NCI-H1436 treated with DMSO at 0.1 percent for 48 hours (cell line): Measurements from ENCODE around the gene VPS41.
"Not testable (repeated sequence)": the region's sequence is repeated elsewhere in the genome, so short reads cannot be mapped to it uniquely, and the experiment has no call there.

ENCODE experiments used
- DNase-seq: peaks from one replicate; lab custom pipeline; 2025; lab: John Stamatoyannopoulos, UW

VPS41 gene

DNA sequence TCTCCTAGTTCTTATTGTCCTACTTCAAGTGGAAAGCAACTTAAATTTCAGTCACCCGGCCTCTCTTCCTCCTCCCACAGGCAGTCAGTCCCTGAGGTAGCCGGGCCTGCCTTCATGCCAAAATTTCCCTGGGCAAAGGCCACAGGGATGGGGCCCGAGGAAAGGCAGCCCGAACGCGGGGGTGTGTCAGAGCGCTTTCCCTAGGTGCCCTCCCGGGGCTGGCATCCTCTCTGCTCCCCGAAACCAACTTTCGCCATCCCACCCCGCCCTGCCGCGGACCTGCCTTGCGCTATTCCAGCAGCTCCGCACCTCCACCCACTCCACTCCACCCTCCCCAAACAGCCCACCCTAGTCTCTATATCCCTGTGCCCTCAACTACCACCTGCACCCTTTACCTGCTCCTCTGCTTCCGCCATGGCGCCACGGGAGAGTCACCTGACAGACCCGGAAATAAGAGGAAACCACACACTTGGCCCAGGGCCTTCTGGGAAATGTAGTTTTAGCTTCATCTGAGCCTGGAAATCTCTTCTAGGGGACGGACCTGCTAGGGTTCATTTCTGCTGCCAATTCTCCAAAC is at the start of gene VPS41:
Gene VPS41 (minus strand): TSS at position 433 of the 577 bp plus-strand sequence. CDS start 17 bp downstream, at position 416.
- no peak for DNase-seq

DNA sequence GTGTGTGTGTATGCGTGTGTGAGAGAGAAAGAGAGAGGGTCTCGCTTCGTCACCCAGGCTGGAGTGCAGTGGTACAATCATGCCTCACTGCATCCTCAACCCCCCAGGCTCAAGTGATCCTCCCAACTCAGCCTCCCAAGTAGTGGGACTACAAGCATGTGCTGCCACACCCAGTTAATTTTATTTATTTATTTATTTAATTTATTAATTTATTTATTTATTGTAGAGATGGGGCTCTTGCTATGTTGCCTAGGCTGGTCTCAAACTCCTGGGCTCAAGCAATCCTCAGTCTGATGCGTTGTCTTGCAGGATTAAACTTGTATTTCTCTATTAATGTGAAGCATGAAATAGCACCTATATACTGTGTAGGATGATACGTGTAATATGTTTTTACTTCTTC is 46.9 kb upstream of the VPS41 start:
- no peak for DNase-seq

DNA sequence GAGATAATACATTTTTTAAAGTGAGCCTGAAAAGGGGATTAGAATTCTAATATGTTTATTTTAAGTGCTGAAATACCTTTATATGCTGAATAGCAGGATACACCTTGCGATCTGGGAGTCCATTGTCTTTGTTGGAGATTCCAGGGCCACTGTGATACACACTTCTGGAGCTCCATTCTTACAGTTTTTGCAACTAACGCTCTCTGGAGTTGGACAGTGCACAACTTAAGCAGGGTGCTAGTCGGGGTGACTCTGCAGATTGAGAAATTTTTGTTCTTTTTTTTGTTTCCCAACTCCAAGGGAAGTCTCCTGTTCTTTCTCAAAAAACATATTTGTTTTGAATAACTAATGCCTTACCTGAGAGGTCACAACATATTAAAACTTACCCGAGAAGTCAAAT is 45.0 kb upstream of the VPS41 start:
- DNase-seq, result no peak

DNA sequence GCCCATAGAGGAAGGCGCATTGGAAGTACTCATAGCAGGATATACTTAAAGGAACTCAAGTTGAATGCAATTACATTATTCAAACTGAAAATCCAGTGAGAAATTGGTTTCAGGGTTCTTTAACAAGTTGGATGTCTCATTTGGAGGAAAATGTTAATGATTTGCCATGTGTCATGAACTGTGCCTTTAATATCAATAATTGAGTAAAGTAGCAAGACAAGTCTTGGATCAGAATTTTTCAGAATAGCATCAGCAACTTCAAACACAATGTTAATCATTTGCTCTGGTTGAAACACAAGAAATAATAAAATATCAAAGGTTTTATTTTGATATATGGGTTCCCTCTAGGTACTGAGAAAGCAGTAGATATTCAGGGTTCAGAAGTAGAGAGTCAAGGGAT is 44.2 kb upstream of the VPS41 start:
- no peak for DNase-seq

DNA sequence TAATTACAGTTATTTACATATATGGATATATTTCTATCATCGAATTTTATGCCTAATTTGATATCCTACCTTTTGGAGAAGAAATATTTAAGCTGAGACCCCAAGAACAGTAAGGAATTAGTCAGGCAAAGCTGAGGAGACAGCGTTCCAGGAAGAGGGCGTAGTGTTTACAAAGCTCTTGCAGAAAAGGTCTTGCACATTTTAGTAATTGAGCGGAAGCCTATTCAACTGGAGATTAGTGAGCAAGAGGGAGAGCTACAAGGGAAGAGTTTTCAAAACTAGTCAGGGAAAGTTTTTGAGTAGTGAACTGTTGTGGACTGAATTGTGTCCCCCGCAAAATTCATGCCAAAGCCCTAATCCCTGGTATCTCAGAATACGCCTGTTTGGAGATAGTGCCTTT is 42.2 kb upstream of the VPS41 start:
- DNase-seq, result no peak

DNA sequence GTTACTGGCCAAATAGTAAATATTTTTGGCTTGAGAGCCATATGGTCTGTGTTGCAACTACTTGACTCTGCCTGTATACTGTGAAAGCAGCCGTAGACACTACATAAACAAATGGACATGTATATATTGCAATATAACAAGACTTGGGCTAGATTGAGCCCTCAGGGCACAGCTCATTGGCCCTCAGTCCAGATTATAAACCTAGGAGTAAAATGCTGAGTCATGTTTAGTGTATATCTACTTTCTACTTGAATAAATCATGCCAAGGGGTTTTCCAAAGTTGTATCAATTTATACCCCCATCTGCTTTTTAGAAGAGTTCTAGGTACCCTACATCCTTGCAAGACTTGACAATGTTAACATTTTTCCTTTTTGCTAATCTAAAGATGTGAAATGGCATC is 41.3 kb upstream of the VPS41 start:
- no peak for DNase-seq

DNA sequence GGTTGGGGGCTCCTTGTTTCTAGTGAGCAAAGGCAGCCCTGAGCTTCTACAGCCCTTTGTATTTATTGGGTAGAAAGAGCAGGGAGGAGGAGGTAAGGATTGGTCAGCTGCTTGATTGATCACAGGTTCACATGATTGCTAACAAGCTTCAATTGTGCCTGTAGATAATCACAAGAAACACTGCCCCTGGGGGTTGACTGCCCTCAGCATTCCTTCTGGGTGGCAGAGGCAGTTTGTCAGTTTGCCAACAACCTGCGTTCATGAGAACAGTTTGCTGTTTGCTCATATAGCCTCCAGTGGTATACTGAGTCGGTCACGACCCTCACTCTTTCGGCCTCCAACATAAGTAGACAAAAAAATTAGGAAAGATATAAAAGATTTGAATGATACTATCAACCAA is 38.5 kb upstream of the VPS41 start:
- DNase-seq, result not testable (repeated sequence)

DNA sequence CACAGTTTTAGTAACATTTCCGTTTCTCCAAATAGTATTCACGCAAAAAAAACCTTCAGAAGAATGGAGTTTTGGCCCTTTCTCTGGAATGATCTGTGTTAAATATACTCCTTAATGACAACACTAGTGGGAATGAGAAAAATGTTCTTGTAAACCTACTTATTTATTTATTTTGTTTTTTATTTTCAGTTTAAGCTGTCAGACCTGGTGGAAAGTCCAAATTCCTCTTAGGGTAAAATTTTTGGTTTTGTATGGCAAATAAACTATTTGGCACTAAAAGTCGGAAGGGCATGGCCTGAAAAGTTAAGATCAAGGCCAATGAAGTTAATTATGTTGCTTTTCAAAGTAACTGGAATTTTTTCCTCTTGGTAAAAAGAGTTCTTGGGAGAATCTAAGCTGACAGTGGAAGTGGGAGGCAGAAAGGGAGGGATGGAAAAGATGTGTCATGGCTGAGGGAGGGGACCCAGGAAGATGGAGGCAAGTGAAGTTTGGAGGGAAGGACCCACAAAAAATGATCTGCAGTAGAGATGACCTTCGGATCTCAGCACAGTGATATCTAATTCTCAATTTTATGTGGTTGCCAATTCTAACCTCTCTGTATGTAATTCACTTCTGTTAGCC is 33.5 kb upstream of the VPS41 start:
- no peak for DNase-seq

DNA sequence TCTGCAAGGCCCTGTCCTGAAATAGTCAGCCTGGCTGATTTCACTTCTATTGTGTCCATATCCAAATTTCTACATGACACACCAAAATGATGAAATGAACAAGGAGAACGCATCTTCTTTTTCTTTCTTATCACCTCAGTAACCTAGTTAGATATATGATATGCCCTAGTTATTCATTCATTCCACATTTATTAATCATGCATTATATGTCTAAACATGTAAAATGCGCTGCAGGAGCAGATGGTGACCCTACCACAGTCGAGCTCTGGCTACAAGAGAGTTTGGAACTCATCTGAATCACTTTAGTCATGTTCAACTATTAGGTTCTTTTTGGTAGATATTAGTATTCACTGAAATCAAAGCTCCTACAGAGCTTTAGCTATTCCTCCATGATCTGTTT is 31.8 kb upstream of the VPS41 start:
- DNase-seq, result no peak

DNA sequence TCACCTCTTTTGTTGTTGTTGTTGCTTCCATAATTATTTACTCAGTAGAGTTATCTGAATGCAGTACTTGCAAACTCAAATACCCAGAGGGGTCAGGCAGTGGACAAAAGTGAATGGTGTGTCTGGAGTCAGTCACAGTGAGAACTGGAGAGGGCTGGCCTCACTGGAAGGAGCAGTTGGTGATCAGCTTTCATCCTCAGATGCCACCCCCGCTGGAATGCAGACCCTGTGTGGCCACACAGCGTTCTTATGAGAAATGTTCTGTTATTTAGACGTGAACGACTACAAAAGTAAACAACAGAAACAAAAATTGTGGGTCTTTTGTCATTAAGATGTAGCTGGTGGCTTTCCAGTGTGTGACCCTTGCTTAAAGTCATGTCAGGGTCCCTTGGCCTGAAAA is 29.6 kb upstream of the VPS41 start:
- DNase-seq, result no peak

DNA sequence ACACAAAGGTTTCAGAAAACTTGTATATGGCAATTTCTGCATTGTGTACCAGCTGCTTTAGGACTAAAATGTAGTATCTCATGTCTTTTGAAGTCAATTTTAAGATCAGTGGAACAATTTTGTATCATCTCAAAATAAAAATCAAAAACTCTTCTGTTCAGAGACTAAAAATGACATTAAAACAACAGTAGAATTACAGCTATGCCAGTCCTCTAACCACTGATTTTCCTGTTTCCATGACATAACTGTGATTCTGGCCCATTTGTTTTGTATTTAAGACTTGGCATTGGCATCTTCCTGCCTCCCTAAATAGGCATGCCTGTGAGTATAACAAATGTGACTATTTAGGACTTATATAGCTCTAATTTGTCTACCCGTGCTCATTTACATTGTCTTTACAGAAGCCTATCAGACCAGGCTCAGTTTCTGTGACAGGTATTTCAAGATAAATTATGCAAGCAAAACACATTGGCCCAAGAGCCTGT is 29.1 kb upstream of the VPS41 start:
- no peak for DNase-seq

DNA sequence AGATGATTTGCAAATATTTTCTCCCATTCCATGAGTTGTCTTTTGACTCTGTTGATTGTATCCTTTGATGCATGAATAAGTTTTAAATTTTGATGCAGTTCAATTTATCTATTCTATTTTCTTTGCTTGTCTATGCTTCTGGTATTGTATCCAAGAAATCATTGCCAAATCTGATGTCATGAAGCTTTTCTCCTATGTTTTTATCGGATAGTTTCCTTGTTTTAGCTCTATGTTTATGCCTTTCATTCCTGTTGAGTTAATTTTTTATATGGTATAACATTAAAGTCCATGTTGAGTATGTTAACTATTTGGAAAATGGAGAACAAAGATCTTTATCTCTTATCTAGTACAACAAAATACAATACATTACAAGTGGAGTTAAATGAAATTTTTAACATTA is 27.6 kb upstream of the VPS41 start:
- no peak for DNase-seq

DNA sequence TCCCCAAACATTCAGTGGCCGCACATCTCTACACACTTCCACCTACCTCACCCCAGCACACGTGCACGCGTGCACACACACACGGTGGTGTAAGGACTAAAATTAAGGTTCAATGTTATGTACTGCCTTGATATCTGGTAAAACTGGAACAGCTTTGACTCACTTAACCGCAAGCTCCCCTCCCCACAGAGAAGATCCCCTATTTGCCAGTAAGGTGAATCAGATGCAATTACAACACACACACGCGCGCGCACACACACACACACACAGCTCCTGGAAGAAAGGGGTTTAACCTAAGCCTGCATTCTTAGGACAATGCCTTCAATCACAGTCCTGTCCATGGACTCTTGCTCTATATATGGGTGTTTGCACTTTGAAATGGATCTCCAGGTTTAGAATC is 25.5 kb upstream of the VPS41 start:
- no peak for DNase-seq

DNA sequence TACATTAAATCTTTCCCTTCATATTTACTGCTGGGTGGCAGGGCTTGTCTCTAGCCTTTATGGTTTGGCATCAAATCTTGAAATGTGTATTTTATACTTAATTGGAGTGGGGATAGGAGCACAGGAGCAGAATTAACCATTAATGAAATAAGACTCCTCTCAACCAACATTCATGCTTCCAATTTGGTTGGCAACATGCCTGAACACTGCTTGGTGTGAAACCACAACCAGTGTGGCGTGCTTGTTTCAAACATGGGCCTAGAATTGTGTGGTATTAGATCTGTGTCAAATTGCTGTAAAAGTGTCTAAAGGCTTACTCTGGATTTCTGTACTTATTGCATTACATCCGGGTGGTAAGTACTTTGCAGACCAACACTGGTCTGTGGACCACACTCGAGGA is 25.1 kb upstream of the VPS41 start:
- DNase-seq, result no peak

DNA sequence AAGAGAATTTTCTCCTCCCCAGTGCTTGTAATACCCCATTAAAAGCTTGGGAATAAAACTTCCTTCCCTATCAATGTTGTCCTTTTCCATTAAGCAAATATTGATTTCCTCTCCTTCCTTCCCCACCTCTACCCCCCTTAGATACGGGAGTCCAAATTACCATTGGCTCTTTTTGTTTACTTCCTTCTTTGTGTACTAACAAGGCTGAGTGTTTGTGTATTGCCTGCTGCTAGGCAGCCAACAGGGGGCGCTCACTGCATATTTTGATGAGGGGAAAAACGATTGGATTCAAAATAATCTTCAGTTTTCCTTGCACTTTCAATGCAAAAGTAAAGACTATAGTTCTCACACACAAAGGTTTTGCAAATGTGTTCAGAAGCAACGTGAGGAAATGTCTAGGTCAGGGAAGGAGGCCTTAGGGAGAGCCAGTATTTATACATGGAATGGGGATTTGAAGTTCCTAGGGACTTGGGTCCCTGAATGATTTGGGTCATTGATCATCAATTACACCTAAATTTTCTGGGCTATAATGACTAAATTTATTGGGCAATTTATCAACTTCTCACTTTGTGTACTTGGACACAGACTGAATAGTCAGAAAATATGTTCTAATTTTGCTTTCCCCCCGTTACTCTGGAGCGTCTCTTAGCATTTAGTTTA is 23.6 kb upstream of the VPS41 start:
- no peak for DNase-seq

DNA sequence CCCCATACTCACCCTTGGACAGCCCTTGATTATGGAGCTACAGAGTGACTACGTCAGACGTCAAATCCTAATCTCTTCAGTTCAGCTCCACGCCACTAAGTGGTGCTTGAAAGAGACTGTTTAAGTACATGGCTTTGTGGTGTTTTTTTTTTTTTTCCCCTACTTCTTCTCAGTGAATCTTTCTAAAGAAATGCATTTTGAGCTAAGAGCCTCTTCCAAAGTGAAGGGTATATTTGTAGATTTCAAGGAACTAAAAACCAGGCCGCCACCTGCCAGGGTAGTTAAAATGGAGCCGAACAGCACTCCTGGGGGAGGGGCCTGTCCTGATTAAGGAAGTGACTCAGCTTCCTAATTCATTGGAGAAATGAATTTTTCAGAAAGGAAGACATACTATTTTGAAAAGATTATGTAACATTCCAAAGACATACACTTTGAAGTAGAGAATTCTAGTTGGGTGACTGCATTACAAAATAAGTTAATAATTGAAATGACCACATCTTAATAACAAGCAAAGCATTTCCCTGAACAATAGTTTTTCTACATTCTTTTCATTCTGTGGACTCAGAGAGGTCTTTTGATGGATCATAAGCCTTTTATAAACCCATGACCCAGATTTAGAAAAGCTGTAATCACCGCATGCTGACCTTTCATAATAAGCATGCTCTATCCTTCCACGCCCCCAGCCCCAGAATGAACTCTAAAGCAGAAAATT is 20.6 kb upstream of the VPS41 start:
- no peak for DNase-seq

DNA sequence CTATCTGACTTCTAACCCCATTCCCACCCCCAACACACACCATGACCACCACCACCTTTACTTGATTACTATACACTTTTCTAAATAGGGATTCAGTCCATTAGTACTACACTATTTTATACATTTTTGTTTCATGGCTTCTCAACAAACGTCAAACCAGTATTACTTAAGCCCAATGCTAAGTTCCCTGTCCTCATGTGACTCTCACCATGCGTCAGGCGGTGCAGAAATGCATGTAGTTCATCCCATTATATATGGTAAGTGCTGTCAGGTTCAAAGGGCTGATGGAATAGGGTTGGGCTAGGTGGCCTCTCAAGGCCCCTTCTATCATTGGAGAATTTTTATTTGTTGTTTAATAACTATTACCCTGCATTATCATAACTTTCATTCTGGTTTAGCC is 19.5 kb upstream of the VPS41 start:
- DNase-seq, result no peak

DNA sequence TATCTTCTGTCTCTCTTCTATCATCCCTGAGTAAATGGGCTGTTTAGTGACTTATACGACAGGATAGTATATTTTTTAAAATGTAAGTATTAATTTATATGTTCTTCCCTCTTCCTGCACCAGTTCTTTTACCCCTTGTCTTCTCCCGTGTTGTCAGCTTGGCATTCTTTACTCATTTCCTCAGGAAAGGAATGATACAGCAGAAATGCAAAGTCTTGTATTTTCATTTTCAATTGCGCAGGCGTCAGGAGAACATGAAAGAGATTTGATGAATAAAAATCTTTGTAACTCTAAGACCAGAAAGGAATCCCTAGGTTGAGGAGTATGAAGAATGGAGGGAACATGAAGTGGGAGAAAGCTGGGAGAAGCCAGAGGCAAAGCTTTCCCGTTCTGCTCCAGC is 18.8 kb upstream of the VPS41 start:
- no peak for DNase-seq

DNA sequence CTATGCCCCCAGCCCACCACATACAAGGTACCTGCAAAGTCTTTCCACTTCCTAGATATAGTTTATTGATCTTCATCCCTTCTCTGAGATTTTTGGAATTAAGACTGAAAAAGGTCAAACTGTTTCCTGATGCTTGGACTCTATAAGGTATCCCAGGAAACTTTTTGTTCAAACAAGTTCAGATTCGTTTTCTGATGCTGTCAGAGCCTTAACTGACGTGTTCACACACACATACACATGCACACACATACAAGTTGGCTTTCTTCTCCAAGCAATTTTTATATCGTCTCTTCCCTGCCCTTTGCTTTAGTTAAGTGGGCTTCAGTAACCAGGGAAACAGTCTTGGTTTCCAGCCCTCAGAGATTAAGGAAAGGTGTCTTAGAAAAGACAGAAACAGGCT is 11.7 kb upstream of the VPS41 start:
- DNase-seq, result no peak

DNA sequence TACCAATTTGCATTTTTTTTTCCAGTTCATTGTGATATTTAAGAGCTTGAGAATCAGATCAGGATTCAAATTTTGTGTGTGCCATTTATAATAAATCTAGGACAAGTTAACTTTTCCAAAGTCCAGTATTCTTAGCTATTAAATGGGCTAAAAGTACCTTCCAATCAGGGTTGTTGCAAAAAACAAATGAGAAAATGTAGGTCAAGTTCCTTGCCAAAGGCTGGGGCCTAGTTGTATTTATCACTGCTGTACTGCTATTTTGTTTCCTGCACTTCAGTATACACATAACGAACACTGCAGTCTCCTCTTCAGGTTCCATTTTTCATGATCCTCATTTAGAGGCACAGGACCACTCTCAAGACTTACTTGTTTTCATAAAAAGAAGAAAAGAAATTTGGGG is 7.4 kb upstream of the VPS41 start:
- no peak for DNase-seq

DNA sequence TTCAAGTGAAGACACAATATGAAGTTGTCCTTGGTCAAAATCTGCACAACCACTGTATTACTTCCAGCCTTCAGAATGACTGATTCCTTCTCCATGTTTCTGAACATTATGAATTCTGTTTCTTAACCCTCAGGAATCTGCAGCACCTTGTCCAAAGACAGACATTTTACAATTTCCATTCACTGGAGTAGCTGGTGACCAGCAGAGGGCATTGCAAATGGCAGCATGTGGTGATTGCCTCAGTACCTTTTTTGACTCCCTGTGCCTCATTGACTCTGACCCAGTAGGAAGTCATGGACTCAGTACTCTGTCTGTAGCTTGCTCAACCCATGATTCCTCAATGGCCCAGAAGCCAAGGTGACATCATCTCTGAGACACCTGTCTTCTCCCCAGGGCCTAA is 879 bp upstream of the VPS41 start:
- no peak for DNase-seq

DNA sequence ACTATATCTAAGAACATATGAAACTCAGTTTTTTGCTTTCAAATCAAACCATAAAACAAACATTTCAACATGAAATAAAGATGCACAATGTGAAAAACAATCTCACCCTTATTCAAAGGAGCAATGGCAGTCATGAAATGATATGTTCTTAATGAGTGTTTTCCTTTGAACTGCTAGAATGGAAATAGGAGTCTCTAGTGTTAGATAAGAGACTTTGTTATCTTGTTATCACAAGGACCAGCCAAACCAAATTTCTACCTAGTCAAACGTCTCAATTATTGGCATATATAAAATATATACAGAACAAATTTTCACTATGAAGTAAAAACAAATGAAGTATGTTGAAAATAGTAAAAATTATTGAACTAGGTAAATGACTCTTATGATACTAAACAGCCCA is 1.2 kb downstream of the VPS41 start:
- no peak for DNase-seq

DNA sequence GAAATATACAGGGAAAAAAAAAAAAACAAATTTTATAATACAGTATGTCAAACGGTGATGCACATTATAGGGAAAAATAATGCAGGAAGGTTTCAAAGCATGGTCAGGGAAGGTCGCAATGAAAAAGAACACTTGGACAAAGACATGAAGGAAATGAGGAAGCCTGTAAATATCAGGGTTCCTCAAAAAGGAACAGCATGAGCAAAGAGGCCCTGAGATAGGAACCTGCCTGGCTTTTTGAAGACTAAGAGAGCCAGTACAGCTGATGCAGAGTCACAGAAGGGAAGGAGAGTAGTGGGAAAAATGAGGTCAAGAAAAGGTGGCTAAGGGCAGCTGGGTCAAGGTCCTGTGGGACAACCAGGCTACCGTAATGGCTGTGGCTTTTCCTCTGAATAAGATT is 1.9 kb downstream of the VPS41 start:
- no peak for DNase-seq
